HepG2 (cell line): ENCODE results near the gene ACTN4. TPM values are rescaled to one million over a fixed set of nuclear protein-coding genes. Genes with fewer than 3 reads are reported as not detected.
A peak's percentile ranks its signal among the peaks of the same experiment; 100 is the strongest.

Experiments
- BRCA1 ChIP-seq: sonication (generic); formaldehyde crosslinking; IDR thresholded peaks from 2 replicates; pipeline ENCODE4 v1.4.0; 2020; ENCODE audit warnings: missing genetic modification reagents
- CAMTA2 ChIP-seq: sonication (generic); formaldehyde crosslinking; IDR thresholded peaks from 2 replicates; pipeline ENCODE4 v1.4.0; 2020; ENCODE audit warnings: mild to moderate bottlenecking, missing genetic modification reagents, borderline replicate concordance
- CREB1 ChIP-seq, 2 experiments: fragments of 450-650 bp in 1 of 2; IDR thresholded peaks; 2 replicates each; pipeline ENCODE4 v1.6.1; 2016 to 2017; ENCODE audit warnings: control low read depth in 1 of 2, mild to moderate bottlenecking in 1 of 2, missing compliant biosample characterization in 1 of 2, missing genetic modification characterization in 1 of 2
- EP300 ChIP-seq, 3 experiments: sonication (generic) in 1 of 3; formaldehyde crosslinking in 1 of 3; IDR thresholded peaks; 2 replicates each; pipeline versions ENCODE4 v1.5.1 to v1.6.1; 2011 to 2020; ENCODE audit warnings: low read depth in 2 of 3, low read length in 2 of 3, borderline replicate concordance in 1 of 3, improper control_type of control experiment in 1 of 3, mild to moderate bottlenecking in 1 of 3, missing genetic modification reagents in 1 of 3, moderate library complexity in 1 of 3
- GABPA ChIP-seq, 2 experiments: IDR thresholded peaks; 2 replicates each; pipeline ENCODE4 v1.6.1; 2011 to 2016; ENCODE audit warnings: low read depth in 2 of 2, low read length in 1 of 2, missing biosample characterization in 1 of 2, missing genetic modification characterization in 1 of 2
- HCFC1 ChIP-seq: fragments of 150-350 bp; IDR thresholded peaks from 2 replicates; pipeline ENCODE4 v1.6.1; 2014; ENCODE audit warnings: low read depth, low read length
- MTF1 ChIP-seq: sonication (generic); formaldehyde crosslinking; IDR thresholded peaks from 2 replicates; pipeline ENCODE4 v1.5.0; 2020; ENCODE audit warnings: missing genetic modification reagents
- NFKB2 ChIP-seq: sonication (generic); formaldehyde crosslinking; IDR thresholded peaks from 2 replicates; pipeline ENCODE4 v1.4.0; 2020; ENCODE audit warnings: missing genetic modification reagents, borderline replicate concordance
- PLRG1 ChIP-seq: fragments of 450-650 bp; conservative IDR thresholded peaks from 2 replicates; pipeline ENCODE4 v1.6.1; 2016
- POLR2AphosphoS2 ChIP-seq: IDR thresholded peaks from 2 replicates; pipeline ENCODE4 v1.6.1; 2011; ENCODE audit warnings: low read depth, low read length, improper control_type of control experiment
- SIN3B ChIP-seq: fragments of 150-350 bp; IDR thresholded peaks from 2 replicates; pipeline ENCODE4 v1.6.1; 2014; ENCODE audit warnings: low read length
- SMARCC2 ChIP-seq: fragments of 450-650 bp; IDR thresholded peaks from 2 replicates; pipeline ENCODE4 v1.6.1; 2017; ENCODE audit warnings: antibody characterized with exemption, mild to moderate bottlenecking
- SOX6 ChIP-seq, 2 experiments: fragments of 450-650 bp in 1 of 2; sonication (generic) in 1 of 2; formaldehyde crosslinking in 1 of 2; IDR thresholded peaks; 2 replicates each; pipeline versions ENCODE4 v1.4.0 to v1.6.1; 2017 to 2020; ENCODE audit warnings: antibody characterized with exemption in 1 of 2, mild to moderate bottlenecking in 1 of 2, missing genetic modification reagents in 1 of 2
- TGIF2 ChIP-seq: IDR thresholded peaks from 2 replicates; pipeline ENCODE4 v1.6.1; 2016; ENCODE audit warnings: control low read depth, missing compliant biosample characterization
- ZNF512 ChIP-seq: sonication (generic); formaldehyde crosslinking; IDR thresholded peaks from 2 replicates; pipeline ENCODE4 v1.4.0; 2020; ENCODE audit warnings: mild to moderate bottlenecking, missing genetic modification reagents
- ZNF552 ChIP-seq: sonication (generic); formaldehyde crosslinking; IDR thresholded peaks from 2 replicates; pipeline ENCODE4 v1.9.0; 2022; ENCODE audit warnings: missing genetic modification reagents, mild to moderate bottlenecking, borderline replicate concordance
- ZNF737 ChIP-seq: sonication (generic); formaldehyde crosslinking; IDR thresholded peaks from 2 replicates; pipeline ENCODE4 v1.5.0; 2020; ENCODE audit warnings: missing genetic modification reagents, mild to moderate bottlenecking, borderline replicate concordance
- ZNF75D ChIP-seq: sonication (generic); formaldehyde crosslinking; IDR thresholded peaks from 2 replicates; pipeline ENCODE4 v1.8.1; 2023; ENCODE audit warnings: missing genetic modification reagents, mild to moderate bottlenecking, borderline replicate concordance
- ZZZ3 ChIP-seq: sonication (generic); formaldehyde crosslinking; IDR thresholded peaks from 2 replicates; pipeline ENCODE4 v1.4.0; 2020; ENCODE audit warnings: missing genetic modification reagents, mild to moderate bottlenecking, borderline replicate concordance
- polyA plus RNA-seq, 8 experiments: library from polyadenylated mRNA; depleted of rRNA in 3 of 8; stranded (reverse) in 7 of 8; unstranded in 1 of 8; fragments of >200 nt; fragmentation: Illumina TruSeq in 4 of 8; extraction: Trizol in 4 of 8; gene quantifications; 2 replicates each; pipeline versions ENCODE4 v1.2.1 to v1.2.3, GENCODE V29; 2011 to 2016; ENCODE audit warnings: low read depth in 4 of 8, missing spikeins in 1 of 8, mixed read lengths in 1 of 8; ENCODE audit not compliant: insufficient read depth in 1 of 8
- total RNA-seq, 5 experiments: library from RNA; depleted of rRNA; stranded (reverse); fragments of >200 nt; fragmentation: Illumina TruSeq; extraction: Trizol; gene quantifications; 2 replicates each; pipeline ENCODE4 v1.2.3, GENCODE V29; 2016; ENCODE audit warnings: low read depth in 1 of 5
- TF ChIP-seq, protein P1 (sequence below): sonication (generic); formaldehyde crosslinking; IDR thresholded peaks from 2 replicates; pipeline ENCODE4 v1.4.0; 2020; ENCODE audit warnings: missing genetic modification reagents
- TF ChIP-seq, protein P2 (sequence below): sonication (generic); formaldehyde crosslinking; IDR thresholded peaks from 2 replicates; pipeline ENCODE4 v1.4.0; 2020; ENCODE audit warnings: missing genetic modification reagents

Gene ACTN4
- total and polyA plus RNA-seq, 2 of the 13 experiments (the other 11 are each of a cell fraction or from before 2014, with no cell fraction given): 171 to 192 TPM

DNA sequence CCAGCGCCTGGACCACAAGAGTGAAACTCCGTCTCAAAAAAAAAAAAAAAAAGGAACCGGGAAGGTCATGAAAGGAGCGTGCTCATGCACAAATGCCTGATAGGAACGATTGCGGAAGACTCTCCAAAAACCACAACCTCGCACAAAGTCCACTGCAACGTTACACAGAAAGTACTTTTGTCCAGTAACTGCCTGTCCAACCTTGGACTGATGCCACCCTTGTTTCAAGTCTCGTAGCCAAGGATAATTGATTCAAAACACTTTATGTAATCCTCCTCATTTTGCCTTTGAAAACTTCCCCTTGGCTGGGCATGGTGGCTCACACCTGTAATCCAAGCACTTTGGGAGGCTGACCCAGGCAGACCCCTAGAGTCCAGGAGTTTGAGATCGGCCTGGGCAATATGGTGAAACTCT is 112.1 kb downstream of the ACTN4 start (continued):
- TF ChIP-seq CREB1 (IDR thresholded peaks at IDR 0.05) (0 out of 2 replicates have a peak, but pooled peaks have one; percentile 20), CREB1 (CRISPR knock-in tag; IDR thresholded peaks at IDR 0.05) (peak; percentile 72), EP300 (IDR thresholded peaks at IDR 0.05; ENCODE audit: low read depth in 2 of 2, low read length in 2 of 2) (peak; percentile 90 to 94), EP300 (CRISPR knock-in tag; IDR thresholded peaks at IDR 0.05; ENCODE audit: borderline replicate concordance) (peak; percentile 93), NFKB2 (CRISPR knock-in tag) (no peak), PLRG1 (no peak), ZNF512 (no peak), ZZZ3 (CRISPR knock-in tag) (no peak), MTF1 (no peak), CAMTA2 (CRISPR knock-in tag) (no peak), TGIF2 (CRISPR knock-in tag) (no peak; the same call in 1 of the 2 replicates), SOX6 (IDR thresholded peaks at IDR 0.05) (no peak), SOX6 (CRISPR knock-in tag; IDR thresholded peaks at IDR 0.05) (peak; percentile 99), SMARCC2 (0 out of 2 replicates have a peak, but pooled peaks have one; percentile 43), POLR2AphosphoS2 (no peak), ZNF552 (CRISPR knock-in tag) (no peak), BRCA1 (CRISPR knock-in tag) (no peak), ZNF75D (CRISPR knock-in tag) (no peak), GABPA (IDR thresholded peaks at IDR 0.05; ENCODE audit: low read depth, low read length) (no peak), GABPA (CRISPR knock-in tag; IDR thresholded peaks at IDR 0.05; ENCODE audit: low read depth) (0 out of 2 replicates have a peak, but pooled peaks have one; percentile 34), HCFC1 (no peak), SIN3B (no peak), ZNF737 (no peak)
- TF ChIP-seq, protein P1, sequence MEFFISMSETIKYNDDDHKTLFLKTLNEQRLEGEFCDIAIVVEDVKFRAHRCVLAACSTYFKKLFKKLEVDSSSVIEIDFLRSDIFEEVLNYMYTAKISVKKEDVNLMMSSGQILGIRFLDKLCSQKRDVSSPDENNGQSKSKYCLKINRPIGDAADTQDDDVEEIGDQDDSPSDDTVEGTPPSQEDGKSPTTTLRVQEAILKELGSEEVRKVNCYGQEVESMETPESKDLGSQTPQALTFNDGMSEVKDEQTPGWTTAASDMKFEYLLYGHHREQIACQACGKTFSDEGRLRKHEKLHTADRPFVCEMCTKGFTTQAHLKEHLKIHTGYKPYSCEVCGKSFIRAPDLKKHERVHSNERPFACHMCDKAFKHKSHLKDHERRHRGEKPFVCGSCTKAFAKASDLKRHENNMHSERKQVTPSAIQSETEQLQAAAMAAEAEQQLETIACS (CRISPR knock-in tag): no peak
- TF ChIP-seq, protein P2, sequence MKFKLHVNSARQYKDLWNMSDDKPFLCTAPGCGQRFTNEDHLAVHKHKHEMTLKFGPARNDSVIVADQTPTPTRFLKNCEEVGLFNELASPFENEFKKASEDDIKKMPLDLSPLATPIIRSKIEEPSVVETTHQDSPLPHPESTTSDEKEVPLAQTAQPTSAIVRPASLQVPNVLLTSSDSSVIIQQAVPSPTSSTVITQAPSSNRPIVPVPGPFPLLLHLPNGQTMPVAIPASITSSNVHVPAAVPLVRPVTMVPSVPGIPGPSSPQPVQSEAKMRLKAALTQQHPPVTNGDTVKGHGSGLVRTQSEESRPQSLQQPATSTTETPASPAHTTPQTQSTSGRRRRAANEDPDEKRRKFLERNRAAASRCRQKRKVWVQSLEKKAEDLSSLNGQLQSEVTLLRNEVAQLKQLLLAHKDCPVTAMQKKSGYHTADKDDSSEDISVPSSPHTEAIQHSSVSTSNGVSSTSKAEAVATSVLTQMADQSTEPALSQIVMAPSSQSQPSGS (CRISPR knock-in tag): peak; percentile 91
